AG09319 (cell line): ENCODE data around the gene KCNK13.
"Not testable (repeated sequence)": the region's sequence is repeated elsewhere in the genome, so short reads cannot be mapped to it uniquely, and the experiment has no call there.

Experiments used
- DNase-seq: peaks from one replicate; pipeline ENCODE4 v3.0.0-alpha.2; 2010; ENCODE audit warnings: low read depth; ENCODE audit errors: extremely low read depth
- TF ChIP-seq, protein P1 (sequence below): IDR thresholded peaks from 2 replicates; pipeline ENCODE4 v1.5.1; 2011; ENCODE audit warnings: low read depth, mild to moderate bottlenecking, inconsistent platforms, low read length, moderate library complexity

Gene KCNK13

DNA sequence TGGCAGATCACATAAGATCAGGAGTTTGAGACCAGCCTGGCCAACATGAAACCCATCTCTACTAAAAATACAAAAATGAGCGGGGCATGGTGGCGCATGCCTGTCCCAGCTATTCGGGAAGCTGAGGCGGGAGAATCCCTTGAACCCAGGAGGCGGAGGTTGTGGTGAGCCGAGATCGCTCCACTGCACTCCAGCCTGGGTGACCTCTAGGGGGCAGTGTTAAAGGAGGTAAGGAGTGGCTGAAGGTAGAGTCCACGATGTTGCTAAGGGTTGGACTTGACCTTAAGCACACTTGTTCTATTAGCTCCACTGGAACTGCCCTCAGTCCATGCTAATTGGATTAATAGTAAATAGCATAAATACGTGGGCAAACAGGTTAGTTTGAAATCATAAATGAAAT is 132.1 kb downstream of the KCNK13 start:
- TF ChIP-seq, protein P1, sequence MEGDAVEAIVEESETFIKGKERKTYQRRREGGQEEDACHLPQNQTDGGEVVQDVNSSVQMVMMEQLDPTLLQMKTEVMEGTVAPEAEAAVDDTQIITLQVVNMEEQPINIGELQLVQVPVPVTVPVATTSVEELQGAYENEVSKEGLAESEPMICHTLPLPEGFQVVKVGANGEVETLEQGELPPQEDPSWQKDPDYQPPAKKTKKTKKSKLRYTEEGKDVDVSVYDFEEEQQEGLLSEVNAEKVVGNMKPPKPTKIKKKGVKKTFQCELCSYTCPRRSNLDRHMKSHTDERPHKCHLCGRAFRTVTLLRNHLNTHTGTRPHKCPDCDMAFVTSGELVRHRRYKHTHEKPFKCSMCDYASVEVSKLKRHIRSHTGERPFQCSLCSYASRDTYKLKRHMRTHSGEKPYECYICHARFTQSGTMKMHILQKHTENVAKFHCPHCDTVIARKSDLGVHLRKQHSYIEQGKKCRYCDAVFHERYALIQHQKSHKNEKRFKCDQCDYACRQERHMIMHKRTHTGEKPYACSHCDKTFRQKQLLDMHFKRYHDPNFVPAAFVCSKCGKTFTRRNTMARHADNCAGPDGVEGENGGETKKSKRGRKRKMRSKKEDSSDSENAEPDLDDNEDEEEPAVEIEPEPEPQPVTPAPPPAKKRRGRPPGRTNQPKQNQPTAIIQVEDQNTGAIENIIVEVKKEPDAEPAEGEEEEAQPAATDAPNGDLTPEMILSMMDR: no peak; the same call in none of the 2 replicates
- no peak for DNase-seq

DNA sequence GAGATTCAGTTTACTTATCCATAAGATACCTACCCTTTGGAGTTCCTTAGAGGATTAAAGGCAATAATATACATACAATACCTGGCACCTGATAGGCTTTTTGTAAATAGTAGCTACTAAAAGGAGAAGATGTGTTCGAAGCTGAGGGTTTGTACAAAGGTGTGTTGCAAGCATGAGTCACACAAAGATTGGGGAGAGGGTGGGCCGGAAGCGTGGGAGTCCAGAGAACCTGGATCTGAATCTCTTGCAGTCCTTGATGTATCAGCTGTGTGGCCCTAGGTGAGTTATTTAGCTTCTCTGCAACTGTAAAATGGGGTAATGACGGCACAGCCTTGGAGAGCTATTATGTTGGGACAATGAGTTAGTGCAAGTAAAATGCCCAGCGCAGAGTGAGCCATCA is 132.9 kb downstream of the KCNK13 start:
- TF ChIP-seq, protein P1: no peak
- DNase-seq: no peak

DNA sequence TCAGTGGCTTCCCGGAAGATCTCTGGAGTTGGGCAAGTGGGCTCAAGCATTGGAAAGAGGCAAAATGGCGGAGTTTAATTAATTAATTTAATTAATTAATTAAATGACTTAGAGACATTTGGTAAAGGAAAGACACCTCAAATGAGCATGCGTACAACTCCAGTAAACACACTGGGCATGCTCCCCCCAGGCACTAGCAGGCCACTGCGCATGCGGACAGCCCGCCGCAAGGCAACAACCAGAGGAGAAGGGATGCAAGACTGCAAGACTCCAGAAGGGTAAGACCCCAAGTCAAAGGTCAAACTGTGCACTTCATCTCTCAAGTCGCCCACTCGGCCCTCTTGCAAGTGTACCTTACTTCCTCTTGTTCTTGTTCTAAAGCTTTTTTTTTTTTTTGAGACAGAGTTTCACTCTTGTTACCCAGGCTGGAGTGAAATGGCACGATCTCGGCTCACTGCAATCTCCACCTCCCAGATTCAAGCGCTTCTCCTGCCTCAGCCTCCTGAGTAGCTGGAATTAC is 136.8 kb downstream of the KCNK13 start:
- TF ChIP-seq, protein P1: no peak
- no peak for DNase-seq

DNA sequence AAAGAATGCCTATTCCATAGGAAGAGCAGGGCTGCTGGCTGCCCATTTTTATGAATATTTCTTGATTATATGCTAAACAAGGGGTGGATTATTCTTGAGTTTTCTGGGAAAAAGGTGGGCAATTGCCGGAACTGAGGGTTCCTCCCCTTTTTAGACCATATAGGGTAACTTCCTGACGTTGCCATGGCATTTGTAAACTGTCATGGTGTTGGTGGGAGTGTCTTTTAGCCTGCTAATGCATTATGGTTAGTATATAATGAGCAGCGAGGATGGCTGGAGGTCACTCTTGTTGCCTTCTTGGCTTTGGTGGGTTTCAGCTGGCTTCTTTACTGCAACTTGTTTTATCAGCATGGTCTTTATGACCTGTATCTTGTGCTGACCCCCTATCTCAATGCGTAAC is 138.8 kb downstream of the KCNK13 start:
- DNase-seq: not testable (repeated sequence)

DNA sequence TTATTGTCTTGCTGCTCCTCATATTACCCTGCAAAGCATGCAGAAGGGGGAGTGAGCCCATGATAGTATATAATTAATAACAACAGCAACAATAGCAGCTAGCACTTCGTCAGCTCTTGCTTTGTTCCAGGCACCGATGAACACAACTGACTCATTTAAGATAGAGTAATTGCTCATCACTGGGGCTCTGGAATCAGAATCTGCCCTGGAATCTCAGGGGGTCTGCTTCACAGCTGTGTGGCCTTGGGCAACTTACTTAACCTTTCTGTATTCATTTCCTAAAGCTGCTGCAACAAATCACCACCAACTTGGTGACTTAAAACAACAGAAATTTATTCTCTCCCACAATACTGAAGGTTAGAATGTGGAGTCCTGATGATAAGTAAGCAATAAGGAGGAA is 139.6 kb downstream of the KCNK13 start:
- TF ChIP-seq, protein P1: no peak
- DNase-seq: no peak

DNA sequence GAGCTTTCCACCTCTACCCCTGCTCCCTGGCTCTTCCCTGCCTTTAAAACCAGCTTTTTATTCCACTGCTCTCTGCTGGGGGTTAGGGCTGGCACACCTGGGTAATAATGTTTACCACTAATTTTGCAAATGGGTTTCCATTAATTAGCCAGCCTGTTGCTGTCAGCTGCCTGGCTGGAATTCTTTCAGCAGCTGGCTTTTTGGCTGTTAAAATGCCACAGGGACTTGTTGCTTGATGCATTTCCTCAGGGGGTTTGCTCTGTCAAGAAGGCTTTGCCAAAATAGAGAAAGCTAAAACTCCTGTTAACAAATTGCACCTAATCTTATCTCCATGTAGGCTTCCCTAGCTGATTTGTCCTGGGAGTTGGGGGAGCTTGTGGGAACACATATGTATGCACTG is 142.7 kb downstream of the KCNK13 start:
- TF ChIP-seq, protein P1: no peak
- DNase-seq: no peak

DNA sequence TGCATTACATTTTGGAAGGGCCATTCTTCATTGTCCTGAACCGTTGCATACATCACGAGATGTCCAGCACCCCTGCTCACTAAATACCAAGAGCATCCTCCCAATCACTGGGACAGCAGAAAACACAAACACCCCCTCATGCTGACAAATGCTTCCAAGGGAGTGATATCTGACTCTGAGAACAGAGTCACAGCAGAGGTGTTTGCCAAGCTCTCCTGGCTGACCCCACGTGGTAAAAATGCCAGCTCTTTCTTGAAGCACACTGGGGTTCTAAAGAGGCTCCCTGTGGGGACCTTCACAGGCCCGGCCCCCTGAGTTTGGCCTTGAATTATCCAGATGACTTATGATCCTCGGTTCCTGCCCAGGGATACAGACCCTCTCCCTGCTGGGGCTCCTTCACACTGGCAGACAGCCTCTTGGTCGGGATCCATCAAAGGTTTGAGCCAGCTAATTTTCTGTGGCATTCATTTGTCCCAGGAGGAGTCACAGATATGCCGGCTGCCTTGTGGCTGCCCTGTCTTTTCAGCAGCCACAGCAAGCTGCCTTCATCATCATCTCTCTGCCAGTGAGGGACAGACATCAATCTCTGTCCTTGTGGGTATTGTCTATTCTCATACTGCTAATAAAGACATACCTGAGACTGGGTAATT is 151.4 kb downstream of the KCNK13 start:
- TF ChIP-seq, protein P1: no peak
- no peak for DNase-seq

DNA sequence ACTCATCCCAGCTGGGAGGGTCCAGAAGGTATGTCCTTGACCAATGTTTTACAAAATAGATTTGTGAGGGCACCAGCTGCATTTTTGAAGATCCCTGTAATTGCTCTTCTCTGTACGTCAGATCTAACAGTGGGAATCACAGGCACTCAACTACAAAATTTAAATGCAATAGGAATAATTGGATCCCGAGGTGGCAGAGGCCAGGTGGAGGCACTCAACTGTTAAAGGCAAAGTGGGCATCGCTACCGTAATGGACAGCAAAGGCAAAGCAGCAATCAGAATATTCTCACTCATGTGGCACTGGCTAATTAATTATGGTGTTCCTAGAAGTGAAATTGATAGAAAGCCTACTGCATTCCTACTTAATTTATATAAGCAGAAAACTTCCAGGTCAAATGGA is 166.7 kb downstream of the KCNK13 start:
- no peak for DNase-seq
- TF ChIP-seq, protein P1: no peak

DNA sequence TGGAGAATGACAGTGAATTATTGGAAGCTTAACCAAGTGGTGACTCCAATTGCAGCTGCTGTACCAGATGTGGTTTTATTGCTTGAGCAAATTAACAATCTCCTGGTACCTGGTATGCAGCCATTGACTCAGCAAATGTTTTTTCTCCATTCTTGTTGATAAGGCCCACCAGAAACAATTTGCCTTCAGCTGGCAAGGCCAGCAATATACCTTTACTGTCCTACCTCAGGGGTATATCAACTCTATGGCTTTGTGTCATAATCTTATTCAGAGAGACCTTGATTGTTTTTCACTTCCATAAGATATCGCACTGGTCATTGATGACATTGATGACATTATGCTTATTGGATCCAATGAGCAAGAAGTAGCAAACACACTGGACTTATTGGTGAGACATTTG is 168.1 kb downstream of the KCNK13 start:
- not testable (repeated sequence) for DNase-seq
